SH-SY5Y (cell line): ENCODE data around the gene PRDX5.

Experiments
- GATA2 ChIP-seq: IDR thresholded peaks from 2 replicates; pipeline ENCODE4 v1.6.1; 2011; ENCODE audit warnings: mild to moderate bottlenecking, low read depth, low read length
- GATA3 ChIP-seq: IDR thresholded peaks from 2 replicates; pipeline ENCODE4 v1.6.1; 2011; ENCODE audit warnings: low read depth, mild to moderate bottlenecking, low read length, moderate library complexity

Gene PRDX5

GRCh38 chr11:64317961-64318765, at the start of gene PRDX5:
Gene PRDX5, plus strand, starts transcription at chr11:64318121. Its CDS starts 95 bp downstream, at chr11:64318216.
- no peak for TF ChIP-seq GATA3
- TF ChIP-seq GATA2, result no peak

GRCh38 chr11:64268893-64269539, 48.9 kb upstream of the PRDX5 start:
- TF ChIP-seq GATA2 (no peak), GATA3 (no peak)

GRCh38 chr11:64269540-64270220, 48.2 kb upstream of the PRDX5 start:
- TF ChIP-seq GATA3 (no peak), GATA2 (no peak)

GRCh38 chr11:64275031-64275800, 42.7 kb upstream of the PRDX5 start:
- TF ChIP-seq GATA2 (no peak), GATA3 (no peak)

GRCh38 chr11:64275841-64276240, 42.1 kb upstream of the PRDX5 start:
- TF ChIP-seq GATA3, result no peak
- TF ChIP-seq GATA2, result no peak

GRCh38 chr11:64276653-64277431, 41.1 kb upstream of the PRDX5 start:
- TF ChIP-seq GATA3 (no peak), GATA2 (no peak)

GRCh38 chr11:64278576-64279190, 39.2 kb upstream of the PRDX5 start:
- no peak for TF ChIP-seq GATA3
- no peak for TF ChIP-seq GATA2

GRCh38 chr11:64281957-64282770, 35.8 kb upstream of the PRDX5 start:
- TF ChIP-seq GATA3, result no peak
- TF ChIP-seq GATA2, result no peak

- no peak for TF ChIP-seq GATA2
- no peak for TF ChIP-seq GATA3
Observed at GRCh38 chr11:64283092-64283491, 34.8 kb upstream of the PRDX5 start.

- no peak for TF ChIP-seq GATA3
- TF ChIP-seq GATA2, result no peak
Observed at GRCh38 chr11:64284048-64284961, 33.6 kb upstream of the PRDX5 start, which contains the start of gene BAD. Gene BAD, minus strand, starts transcription at chr11:64284665. Its CDS starts 297 bp downstream, at chr11:64284368.
